Omental fat pad (tissue), 4 donors: ENCODE data around the gene RAB13. TPM values are rescaled to one million over a fixed set of nuclear protein-coding genes. Genes with fewer than 3 reads are reported as not detected.

Experiments used
- ATAC-seq: fragments of 150-250 bp; one replicate; pipeline ENCODE4 v1.9.1; 2016; ENCODE audit warnings: mild to moderate bottlenecking, moderate library complexity; ENCODE audit not compliant: low FRiP score
- DNase-seq: peaks from one replicate; pipeline ENCODE4 v3.0.0-alpha.2; 2019; ENCODE audit warnings: low spot score
- small RNA-seq: library from RNA; depleted of rRNA; stranded (forward); fragments of <200 nt; gene quantifications from one replicate; pipeline ENCODE3, GENCODE V24; 2016
- total RNA-seq, 4 donors: library from RNA; depleted of rRNA; stranded (reverse); fragments of >200 nt; gene quantifications; one replicate each; pipeline ENCODE4 v1.1.0, GENCODE V29; 2016
- TF ChIP-seq, protein P1 (sequence below), 3 donors: fragments of 450-650 bp; IDR thresholded peaks; one replicate each; pipeline ENCODE4 v1.5.1; 2016 to 2017; ENCODE audit warnings: antibody characterized with exemption in 3 of 3, mild to moderate bottlenecking in 3 of 3, moderate library complexity in 2 of 3

The RAB13 gene
- total RNA-seq, 4 donors from 2014 or later = 62.7 to 87.5 (median 78.3) TPM

- TF ChIP-seq, protein P1, sequence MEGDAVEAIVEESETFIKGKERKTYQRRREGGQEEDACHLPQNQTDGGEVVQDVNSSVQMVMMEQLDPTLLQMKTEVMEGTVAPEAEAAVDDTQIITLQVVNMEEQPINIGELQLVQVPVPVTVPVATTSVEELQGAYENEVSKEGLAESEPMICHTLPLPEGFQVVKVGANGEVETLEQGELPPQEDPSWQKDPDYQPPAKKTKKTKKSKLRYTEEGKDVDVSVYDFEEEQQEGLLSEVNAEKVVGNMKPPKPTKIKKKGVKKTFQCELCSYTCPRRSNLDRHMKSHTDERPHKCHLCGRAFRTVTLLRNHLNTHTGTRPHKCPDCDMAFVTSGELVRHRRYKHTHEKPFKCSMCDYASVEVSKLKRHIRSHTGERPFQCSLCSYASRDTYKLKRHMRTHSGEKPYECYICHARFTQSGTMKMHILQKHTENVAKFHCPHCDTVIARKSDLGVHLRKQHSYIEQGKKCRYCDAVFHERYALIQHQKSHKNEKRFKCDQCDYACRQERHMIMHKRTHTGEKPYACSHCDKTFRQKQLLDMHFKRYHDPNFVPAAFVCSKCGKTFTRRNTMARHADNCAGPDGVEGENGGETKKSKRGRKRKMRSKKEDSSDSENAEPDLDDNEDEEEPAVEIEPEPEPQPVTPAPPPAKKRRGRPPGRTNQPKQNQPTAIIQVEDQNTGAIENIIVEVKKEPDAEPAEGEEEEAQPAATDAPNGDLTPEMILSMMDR (IDR thresholded peaks at IDR 0.05) = no peak
- ATAC-seq (no peak), DNase-seq (no peak)
Observed at GRCh38 chr1:153932156-153933131, 53.7 kb downstream of the RAB13 start.

Small RNA genes lying within 50 kb of the gene (small RNA-seq; reads per million reads assigned to genes)
- not detected for gene MIR6737

Other genes starting within 250 kb of the RAB13 start
- gene SLC27A3, start 210.9 kb downstream of the RAB13 start, total RNA-seq = 10 to 100 TPM; 29.4 to 65.4 (median 40.5) TPM
- 10 to 100 TPM; 14.3 to 26.2 (median 17.8) TPM for gene GATAD2B, start 63.4 kb downstream of the RAB13 start, total RNA-seq
- 10 to 100 TPM; 21.8 to 75.0 (median 50.3) TPM for gene DENND4B, start 39.6 kb downstream of the RAB13 start, total RNA-seq
- 10 to 100 TPM; 11.9 to 17.7 (median 16.3) TPM for gene CRTC2, start 27.7 kb downstream of the RAB13 start, total RNA-seq
- 100 to 1,000 TPM in 3 of 4 donors, 10 to 100 TPM in 1; 80.5 to 125 (median 116) TPM for gene SLC39A1, start 22.8 kb downstream of the RAB13 start, total RNA-seq
- 10 to 100 TPM in 1 of 4 donors, 1 to 10 TPM in 3; 6.1 to 19.1 (median 8.5) TPM for gene CREB3L4, start 18.4 kb downstream of the RAB13 start, total RNA-seq
- 100 to 1,000 TPM; 190 to 258 (median 208) TPM for gene JTB, start 8.7 kb downstream of the RAB13 start, total RNA-seq
- 1,000 to 10,000 TPM; 1,559 to 2,240 (median 2,115) TPM for gene RPS27, start 4.4 kb upstream of the RAB13 start, total RNA-seq
- under 1 TPM in 3 of 4 donors, not detected in 1; 0.06 to 0.12 (median 0.09) TPM for gene NUP210L, start 168.7 kb upstream of the RAB13 start, total RNA-seq
- 100 to 1,000 TPM; 285 to 611 (median 352) TPM for gene TPM3, start 205.8 kb upstream of the RAB13 start, total RNA-seq
- gene CFAP141, start 220.0 kb upstream of the RAB13 start, total RNA-seq = not detected
- gene UBAP2L, start 234.6 kb upstream of the RAB13 start, total RNA-seq = 10 to 100 TPM; 51.9 to 92.1 (median 73.6) TPM